Astrocyte of the spinal cord (primary cell): ENCODE data around the gene KLHL14.

Source experiments
- DNase-seq: peaks from one replicate; pipeline ENCODE4 v3.0.0; 2011; ENCODE audit warnings: low read depth, low spot score
- H3K4me3 ChIP-seq: 2 replicates; pipeline ENCODE4 v1.5.1; 2011; ENCODE audit warnings: low read depth, mild to moderate bottlenecking, low read length, moderate library complexity
- in situ Hi-C: cut with HindIII; loops from 2 replicates; pipeline ENCODE4 v1.10.0; 2017; ENCODE audit warnings: low sequenced_read_pairs
- TF ChIP-seq, protein P1 (sequence below): IDR thresholded peaks from 2 replicates; pipeline ENCODE4 v1.5.1; 2012; ENCODE audit warnings: low read depth, mild to moderate bottlenecking, low read length, inconsistent platforms

KLHL14 gene

DNA sequence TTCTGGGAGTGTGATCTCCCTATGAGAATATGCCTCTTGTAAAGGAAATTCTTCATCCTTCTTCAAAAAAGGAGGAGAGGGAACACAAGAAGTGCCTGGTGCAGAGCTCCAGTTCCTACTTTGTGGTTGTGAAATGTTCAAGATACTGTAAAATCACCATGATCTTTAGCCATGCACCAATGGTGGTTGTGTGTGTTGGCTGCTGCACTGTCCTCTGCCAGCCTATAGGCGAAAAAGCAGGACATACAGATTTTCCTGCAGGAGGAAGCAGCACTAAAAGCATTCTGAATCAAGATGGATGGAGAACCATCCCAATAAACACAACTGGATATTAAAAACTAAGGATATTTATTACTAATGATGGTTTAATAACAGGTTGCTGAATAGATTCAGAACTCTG lies 6.2 kb upstream of the KLHL14 start:
- H3K4me3 ChIP-seq = no peak overlapping the region
- in situ Hi-C loops = no loop called here
- TF ChIP-seq, protein P1, sequence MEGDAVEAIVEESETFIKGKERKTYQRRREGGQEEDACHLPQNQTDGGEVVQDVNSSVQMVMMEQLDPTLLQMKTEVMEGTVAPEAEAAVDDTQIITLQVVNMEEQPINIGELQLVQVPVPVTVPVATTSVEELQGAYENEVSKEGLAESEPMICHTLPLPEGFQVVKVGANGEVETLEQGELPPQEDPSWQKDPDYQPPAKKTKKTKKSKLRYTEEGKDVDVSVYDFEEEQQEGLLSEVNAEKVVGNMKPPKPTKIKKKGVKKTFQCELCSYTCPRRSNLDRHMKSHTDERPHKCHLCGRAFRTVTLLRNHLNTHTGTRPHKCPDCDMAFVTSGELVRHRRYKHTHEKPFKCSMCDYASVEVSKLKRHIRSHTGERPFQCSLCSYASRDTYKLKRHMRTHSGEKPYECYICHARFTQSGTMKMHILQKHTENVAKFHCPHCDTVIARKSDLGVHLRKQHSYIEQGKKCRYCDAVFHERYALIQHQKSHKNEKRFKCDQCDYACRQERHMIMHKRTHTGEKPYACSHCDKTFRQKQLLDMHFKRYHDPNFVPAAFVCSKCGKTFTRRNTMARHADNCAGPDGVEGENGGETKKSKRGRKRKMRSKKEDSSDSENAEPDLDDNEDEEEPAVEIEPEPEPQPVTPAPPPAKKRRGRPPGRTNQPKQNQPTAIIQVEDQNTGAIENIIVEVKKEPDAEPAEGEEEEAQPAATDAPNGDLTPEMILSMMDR = no peak
- no peak for DNase-seq

GRCh38 chr18:32777049-32777448 lies 4.2 kb upstream of the KLHL14 start:
- in situ Hi-C loops = no loop called here
- TF ChIP-seq, protein P1 = no peak
- H3K4me3 ChIP-seq = no peak overlapping the region
- no peak for DNase-seq

DNA sequence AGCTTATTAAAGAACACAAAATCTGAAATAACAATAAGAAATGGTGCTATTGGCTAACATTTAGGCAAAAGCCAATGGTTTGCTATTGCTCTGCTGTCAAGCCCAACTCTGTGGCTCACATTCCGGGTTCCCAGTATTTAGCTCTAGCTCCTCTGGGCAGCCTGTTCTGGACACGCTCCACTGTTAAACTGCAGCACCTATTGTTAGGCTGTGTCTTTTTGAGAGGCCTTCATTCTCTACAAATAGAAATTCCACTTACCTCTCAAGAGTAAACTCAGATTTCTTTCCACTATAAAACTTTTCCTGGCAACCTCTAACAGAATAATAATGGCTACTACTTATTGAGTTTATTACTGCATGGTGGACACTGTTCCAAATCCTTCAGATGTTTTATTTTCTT lies 3.7 kb upstream of the KLHL14 start:
- TF ChIP-seq, protein P1 = no peak
- DNase-seq = no peak
- no peak overlapping the region for H3K4me3 ChIP-seq
- in situ Hi-C loops = no loop called here

- DNase-seq = no peak
- H3K4me3 ChIP-seq = no peak overlapping the region
- TF ChIP-seq, protein P1 = no peak
- in situ Hi-C loops = no loop called here
Measured at GRCh38 chr18:32775628-32776027, 2.8 kb upstream of the KLHL14 start.

DNA sequence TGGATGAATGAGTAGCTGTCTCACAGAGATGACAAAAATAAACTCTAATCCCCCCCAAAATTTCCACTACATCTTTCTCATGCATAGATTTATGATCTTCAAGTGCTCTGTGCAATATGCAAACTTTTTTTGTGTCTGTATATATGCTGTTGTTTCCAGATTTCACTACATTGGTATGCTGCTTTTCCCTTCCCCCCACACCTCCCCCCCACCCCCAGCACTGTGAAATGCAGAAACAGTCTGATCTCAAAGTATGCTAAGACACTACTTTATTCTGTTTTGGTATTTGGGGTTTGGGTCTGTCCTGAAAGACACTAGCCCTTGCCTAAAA lies 524 bp upstream of the KLHL14 start:
- in situ Hi-C loops = no loop called here
- DNase-seq = no peak
- TF ChIP-seq, protein P1 = no peak
- H3K4me3 ChIP-seq = no peak overlapping the region

DNA sequence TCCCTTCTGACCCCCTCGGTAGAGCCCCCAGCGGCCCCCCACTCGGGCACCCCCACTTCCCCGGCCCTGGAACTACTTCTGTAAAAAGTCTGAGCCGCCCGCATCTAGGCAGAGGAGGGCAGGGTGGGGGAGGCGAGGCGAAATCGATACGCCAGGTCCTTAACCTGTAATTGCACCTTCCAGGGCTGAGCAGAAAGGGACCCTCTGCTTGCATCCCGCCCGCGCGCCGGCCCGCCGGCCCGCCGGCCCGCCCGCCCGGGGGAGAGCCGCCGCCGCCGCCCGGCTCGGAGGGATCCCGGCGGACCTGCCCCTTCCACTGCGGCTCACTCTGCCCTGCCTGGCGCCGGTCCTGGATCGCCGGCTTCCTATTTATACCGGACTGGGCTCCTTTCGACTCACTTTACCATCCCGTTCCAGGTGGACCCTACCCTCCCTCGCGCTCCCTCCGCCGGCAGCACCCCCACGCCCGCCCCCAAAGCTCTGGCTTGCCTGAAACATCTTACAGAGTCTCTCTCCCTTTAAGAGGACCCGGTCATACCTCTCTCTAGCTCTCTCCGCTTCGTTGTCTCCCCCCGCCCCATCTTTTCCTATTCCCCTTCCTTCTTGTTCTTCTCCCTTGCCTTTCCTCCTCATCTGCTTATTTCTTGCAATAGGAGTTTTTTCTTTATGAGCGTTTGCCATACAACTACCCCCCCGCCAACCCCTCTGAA lies 797 bp downstream of the KLHL14 start:
- peak overlapping the region; percentile 46 for H3K4me3 ChIP-seq
- in situ Hi-C loops = no loop called here
- no peak for DNase-seq
- TF ChIP-seq, protein P1 = no peak

- no peak for DNase-seq
- in situ Hi-C loops = no loop called here
- H3K4me3 ChIP-seq = peak overlapping the region; percentile 46
- TF ChIP-seq, protein P1 = no peak
Measured at GRCh38 chr18:32771169-32771751, 1.6 kb downstream of the KLHL14 start.
